HepG2 (cell line): ENCODE results near the gene LTK. TPM values are rescaled to one million over a fixed set of nuclear protein-coding genes. Genes with fewer than 3 reads are reported as not detected.

Source experiments
- BRD4 ChIP-seq: sonication (generic); formaldehyde crosslinking; IDR thresholded peaks from 2 replicates; pipeline ENCODE4 v1.4.0; 2020; ENCODE audit warnings: missing genetic modification reagents
- ELF3 ChIP-seq: IDR thresholded peaks from 2 replicates; pipeline ENCODE4 v1.6.1; 2016; ENCODE audit warnings: missing genetic modification reagents, missing compliant biosample characterization
- HHEX ChIP-seq: IDR thresholded peaks from 2 replicates; pipeline ENCODE4 v1.6.1; 2016; ENCODE audit warnings: control low read depth
- HIVEP1 ChIP-seq: sonication (generic); formaldehyde crosslinking; IDR thresholded peaks from 2 replicates; pipeline ENCODE4 v1.4.0; 2020; ENCODE audit warnings: mild to moderate bottlenecking, missing genetic modification reagents
- MAFG ChIP-seq: sonication (generic); formaldehyde crosslinking; IDR thresholded peaks from 2 replicates; pipeline ENCODE4 v1.5.1; 2020; ENCODE audit warnings: mild to moderate bottlenecking, missing genetic modification reagents
- PCBP2 ChIP-seq: fragments of 200-400 bp; formaldehyde crosslinking; optimal IDR thresholded peaks from 2 replicates; pipeline ENCODE3; 2018; ENCODE audit warnings: low read length, low read depth; ENCODE audit not compliant: poor library complexity, severe bottlenecking
- ZFP1 ChIP-seq: IDR thresholded peaks from 2 replicates; pipeline ENCODE4 v1.6.1; 2016
- ZNF124 ChIP-seq: sonication (generic); formaldehyde crosslinking; IDR thresholded peaks from 2 replicates; pipeline ENCODE4 v1.4.0; 2020; ENCODE audit warnings: missing genetic modification reagents
- ZNF253 ChIP-seq: sonication (generic); formaldehyde crosslinking; IDR thresholded peaks from 2 replicates; pipeline ENCODE4 v1.8.0; 2022; ENCODE audit warnings: mild to moderate bottlenecking, missing genetic modification reagents, borderline replicate concordance
- ZNF83 ChIP-seq: sonication (generic); formaldehyde crosslinking; IDR thresholded peaks from 2 replicates; pipeline ENCODE4 v1.4.0; 2020; ENCODE audit warnings: missing genetic modification reagents, mild to moderate bottlenecking, borderline replicate concordance
- polyA plus RNA-seq, 8 experiments: library from polyadenylated mRNA; depleted of rRNA in 3 of 8; stranded (reverse) in 7 of 8; unstranded in 1 of 8; fragments of >200 nt; fragmentation: Illumina TruSeq in 4 of 8; extraction: Trizol in 4 of 8; gene quantifications; 2 replicates each; pipeline versions ENCODE4 v1.2.1 to v1.2.3, GENCODE V29; 2011 to 2016; ENCODE audit warnings: low read depth in 4 of 8, missing spikeins in 1 of 8, mixed read lengths in 1 of 8; ENCODE audit not compliant: insufficient read depth in 1 of 8
- total RNA-seq, 5 experiments: library from RNA; depleted of rRNA; stranded (reverse); fragments of >200 nt; fragmentation: Illumina TruSeq; extraction: Trizol; gene quantifications; 2 replicates each; pipeline ENCODE4 v1.2.3, GENCODE V29; 2016; ENCODE audit warnings: low read depth in 1 of 5
- TF ChIP-seq, protein P1 (sequence below): sonication (generic); formaldehyde crosslinking; IDR thresholded peaks from 2 replicates; pipeline ENCODE4 v1.5.1; 2020; ENCODE audit warnings: mild to moderate bottlenecking, moderate library complexity, missing genetic modification reagents
- TF ChIP-seq, protein P2 (sequence below): sonication (generic); formaldehyde crosslinking; IDR thresholded peaks from 2 replicates; pipeline ENCODE4 v1.5.0; 2020; ENCODE audit warnings: missing genetic modification reagents
- TF ChIP-seq, protein P3 (sequence below): sonication (generic); formaldehyde crosslinking; IDR thresholded peaks from 2 replicates; pipeline ENCODE4 v1.5.1; 2020; ENCODE audit warnings: mild to moderate bottlenecking, missing genetic modification reagents, moderate library complexity
- TF ChIP-seq, protein P4 (sequence below): IDR thresholded peaks from 2 replicates; pipeline ENCODE4 v1.6.1; 2012; ENCODE audit warnings: low read depth, low read length, improper control_type of control experiment
- TF ChIP-seq, protein P5 (sequence below), 2 experiments: IDR thresholded peaks; 2 replicates each; pipeline ENCODE4 v1.6.1; 2011 to 2012; ENCODE audit warnings: low read length in 2 of 2, borderline replicate concordance in 1 of 2, low read depth in 1 of 2, mild to moderate bottlenecking in 1 of 2, moderate library complexity in 1 of 2

Gene LTK
- total and polyA plus RNA-seq, 2 of the 13 experiments (the other 11 are each of a cell fraction or from before 2014, with no cell fraction given), result 0.01 TPM; not detected in 1

DNA sequence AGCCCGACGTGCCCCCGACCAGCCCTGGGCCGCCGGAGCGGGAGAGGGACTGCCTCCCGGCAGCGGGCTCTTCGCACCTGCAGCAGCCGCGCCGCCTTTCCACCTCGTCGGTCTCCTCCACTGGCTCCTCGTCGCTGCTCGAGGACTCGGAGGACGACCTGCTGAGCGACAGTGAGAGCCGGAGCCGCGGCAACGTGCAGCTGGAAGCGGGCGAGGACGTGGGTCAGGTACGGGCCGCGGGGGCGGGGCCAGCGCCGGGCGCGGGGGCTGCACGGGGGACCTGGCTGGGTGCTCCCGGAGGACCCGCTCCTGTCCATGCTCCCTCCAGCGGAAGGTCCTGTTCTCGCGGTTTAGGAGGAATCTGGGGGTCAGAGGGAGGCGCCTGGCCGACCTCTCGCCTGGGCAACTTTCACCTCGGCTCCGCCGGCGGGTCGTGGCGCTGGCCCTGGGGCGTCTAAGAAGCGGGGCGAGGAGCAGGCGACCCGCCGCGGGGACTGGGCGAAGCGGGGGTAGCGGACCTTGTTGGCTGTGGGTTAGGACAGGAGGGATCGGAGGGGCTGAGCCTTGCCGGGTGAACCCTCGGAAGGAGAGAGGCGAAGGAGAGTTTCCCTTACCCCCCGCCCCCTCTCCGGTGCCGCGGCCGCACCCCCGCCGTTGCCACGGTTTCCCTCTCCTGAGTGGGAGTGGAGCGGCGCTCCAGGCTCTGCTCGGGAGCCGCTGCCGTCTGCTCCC lies 19.3 kb downstream of the LTK start (continued):
- TF ChIP-seq HHEX (no peak), BRD4 (CRISPR knock-in tag) (no peak; the same call in 1 of the 2 replicates), MAFG (CRISPR knock-in tag) (no peak), ZFP1 (CRISPR knock-in tag) (no peak), ZNF253 (CRISPR knock-in tag) (no peak), ZNF124 (CRISPR knock-in tag) (peak; percentile 46; the same call in 1 of the 2 replicates), PCBP2 (no peak), HIVEP1 (no peak), ZNF83 (CRISPR knock-in tag) (no peak; the same call in 1 of the 2 replicates), ELF3 (peak; percentile 8; the same call in 1 of the 2 replicates)
- TF ChIP-seq, protein P1, sequence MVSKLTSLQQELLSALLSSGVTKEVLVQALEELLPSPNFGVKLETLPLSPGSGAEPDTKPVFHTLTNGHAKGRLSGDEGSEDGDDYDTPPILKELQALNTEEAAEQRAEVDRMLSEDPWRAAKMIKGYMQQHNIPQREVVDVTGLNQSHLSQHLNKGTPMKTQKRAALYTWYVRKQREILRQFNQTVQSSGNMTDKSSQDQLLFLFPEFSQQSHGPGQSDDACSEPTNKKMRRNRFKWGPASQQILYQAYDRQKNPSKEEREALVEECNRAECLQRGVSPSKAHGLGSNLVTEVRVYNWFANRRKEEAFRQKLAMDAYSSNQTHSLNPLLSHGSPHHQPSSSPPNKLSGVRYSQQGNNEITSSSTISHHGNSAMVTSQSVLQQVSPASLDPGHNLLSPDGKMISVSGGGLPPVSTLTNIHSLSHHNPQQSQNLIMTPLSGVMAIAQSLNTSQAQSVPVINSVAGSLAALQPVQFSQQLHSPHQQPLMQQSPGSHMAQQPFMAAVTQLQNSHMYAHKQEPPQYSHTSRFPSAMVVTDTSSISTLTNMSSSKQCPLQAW, result no peak
- TF ChIP-seq, protein P2, sequence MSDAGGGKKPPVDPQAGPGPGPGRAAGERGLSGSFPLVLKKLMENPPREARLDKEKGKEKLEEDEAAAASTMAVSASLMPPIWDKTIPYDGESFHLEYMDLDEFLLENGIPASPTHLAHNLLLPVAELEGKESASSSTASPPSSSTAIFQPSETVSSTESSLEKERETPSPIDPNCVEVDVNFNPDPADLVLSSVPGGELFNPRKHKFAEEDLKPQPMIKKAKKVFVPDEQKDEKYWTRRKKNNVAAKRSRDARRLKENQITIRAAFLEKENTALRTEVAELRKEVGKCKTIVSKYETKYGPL (CRISPR knock-in tag), result no peak
- TF ChIP-seq, protein P3, sequence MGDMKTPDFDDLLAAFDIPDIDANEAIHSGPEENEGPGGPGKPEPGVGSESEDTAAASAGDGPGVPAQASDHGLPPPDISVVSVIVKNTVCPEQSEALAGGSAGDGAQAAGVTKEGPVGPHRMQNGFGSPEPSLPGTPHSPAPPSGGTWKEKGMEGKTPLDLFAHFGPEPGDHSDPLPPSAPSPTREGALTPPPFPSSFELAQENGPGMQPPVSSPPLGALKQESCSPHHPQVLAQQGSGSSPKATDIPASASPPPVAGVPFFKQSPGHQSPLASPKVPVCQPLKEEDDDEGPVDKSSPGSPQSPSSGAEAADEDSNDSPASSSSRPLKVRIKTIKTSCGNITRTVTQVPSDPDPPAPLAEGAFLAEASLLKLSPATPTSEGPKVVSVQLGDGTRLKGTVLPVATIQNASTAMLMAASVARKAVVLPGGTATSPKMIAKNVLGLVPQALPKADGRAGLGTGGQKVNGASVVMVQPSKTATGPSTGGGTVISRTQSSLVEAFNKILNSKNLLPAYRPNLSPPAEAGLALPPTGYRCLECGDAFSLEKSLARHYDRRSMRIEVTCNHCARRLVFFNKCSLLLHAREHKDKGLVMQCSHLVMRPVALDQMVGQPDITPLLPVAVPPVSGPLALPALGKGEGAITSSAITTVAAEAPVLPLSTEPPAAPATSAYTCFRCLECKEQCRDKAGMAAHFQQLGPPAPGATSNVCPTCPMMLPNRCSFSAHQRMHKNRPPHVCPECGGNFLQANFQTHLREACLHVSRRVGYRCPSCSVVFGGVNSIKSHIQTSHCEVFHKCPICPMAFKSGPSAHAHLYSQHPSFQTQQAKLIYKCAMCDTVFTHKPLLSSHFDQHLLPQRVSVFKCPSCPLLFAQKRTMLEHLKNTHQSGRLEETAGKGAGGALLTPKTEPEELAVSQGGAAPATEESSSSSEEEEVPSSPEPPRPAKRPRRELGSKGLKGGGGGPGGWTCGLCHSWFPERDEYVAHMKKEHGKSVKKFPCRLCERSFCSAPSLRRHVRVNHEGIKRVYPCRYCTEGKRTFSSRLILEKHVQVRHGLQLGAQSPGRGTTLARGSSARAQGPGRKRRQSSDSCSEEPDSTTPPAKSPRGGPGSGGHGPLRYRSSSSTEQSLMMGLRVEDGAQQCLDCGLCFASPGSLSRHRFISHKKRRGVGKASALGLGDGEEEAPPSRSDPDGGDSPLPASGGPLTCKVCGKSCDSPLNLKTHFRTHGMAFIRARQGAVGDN (CRISPR knock-in tag), result peak; percentile 73
- TF ChIP-seq, protein P4, sequence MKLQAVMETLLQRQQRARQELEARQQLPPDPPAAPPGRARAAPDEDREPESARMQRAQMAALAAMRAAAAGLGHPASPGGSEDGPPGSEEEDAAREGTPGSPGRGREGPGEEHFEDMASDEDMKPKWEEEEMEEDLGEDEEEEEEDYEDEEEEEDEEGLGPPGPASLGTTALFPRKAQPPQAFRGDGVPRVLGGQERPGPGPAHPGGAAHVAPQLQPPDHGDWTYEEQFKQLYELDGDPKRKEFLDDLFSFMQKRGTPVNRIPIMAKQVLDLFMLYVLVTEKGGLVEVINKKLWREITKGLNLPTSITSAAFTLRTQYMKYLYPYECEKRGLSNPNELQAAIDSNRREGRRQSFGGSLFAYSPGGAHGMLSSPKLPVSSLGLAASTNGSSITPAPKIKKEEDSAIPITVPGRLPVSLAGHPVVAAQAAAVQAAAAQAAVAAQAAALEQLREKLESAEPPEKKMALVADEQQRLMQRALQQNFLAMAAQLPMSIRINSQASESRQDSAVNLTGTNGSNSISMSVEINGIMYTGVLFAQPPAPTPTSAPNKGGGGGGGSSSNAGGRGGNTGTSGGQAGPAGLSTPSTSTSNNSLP, result no peak
- TF ChIP-seq, protein P5, sequence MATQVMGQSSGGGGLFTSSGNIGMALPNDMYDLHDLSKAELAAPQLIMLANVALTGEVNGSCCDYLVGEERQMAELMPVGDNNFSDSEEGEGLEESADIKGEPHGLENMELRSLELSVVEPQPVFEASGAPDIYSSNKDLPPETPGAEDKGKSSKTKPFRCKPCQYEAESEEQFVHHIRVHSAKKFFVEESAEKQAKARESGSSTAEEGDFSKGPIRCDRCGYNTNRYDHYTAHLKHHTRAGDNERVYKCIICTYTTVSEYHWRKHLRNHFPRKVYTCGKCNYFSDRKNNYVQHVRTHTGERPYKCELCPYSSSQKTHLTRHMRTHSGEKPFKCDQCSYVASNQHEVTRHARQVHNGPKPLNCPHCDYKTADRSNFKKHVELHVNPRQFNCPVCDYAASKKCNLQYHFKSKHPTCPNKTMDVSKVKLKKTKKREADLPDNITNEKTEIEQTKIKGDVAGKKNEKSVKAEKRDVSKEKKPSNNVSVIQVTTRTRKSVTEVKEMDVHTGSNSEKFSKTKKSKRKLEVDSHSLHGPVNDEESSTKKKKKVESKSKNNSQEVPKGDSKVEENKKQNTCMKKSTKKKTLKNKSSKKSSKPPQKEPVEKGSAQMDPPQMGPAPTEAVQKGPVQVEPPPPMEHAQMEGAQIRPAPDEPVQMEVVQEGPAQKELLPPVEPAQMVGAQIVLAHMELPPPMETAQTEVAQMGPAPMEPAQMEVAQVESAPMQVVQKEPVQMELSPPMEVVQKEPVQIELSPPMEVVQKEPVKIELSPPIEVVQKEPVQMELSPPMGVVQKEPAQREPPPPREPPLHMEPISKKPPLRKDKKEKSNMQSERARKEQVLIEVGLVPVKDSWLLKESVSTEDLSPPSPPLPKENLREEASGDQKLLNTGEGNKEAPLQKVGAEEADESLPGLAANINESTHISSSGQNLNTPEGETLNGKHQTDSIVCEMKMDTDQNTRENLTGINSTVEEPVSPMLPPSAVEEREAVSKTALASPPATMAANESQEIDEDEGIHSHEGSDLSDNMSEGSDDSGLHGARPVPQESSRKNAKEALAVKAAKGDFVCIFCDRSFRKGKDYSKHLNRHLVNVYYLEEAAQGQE (IDR thresholded peaks at IDR 0.05; ENCODE audit: borderline replicate concordance in 1 of 2, low read depth in 1 of 2, low read length in 2 of 2), result no peak
